ENCODE measurements around the gene CSNK1G1. TPM values are rescaled to one million over a fixed set of nuclear protein-coding genes. Genes with fewer than 3 reads are reported as not detected.

CSNK1G1 gene
- total RNA-seq, 8 experiments from 2014 or later = 12.3 to 30.8 (median 25.4) TPM

Other genes starting within 250 kb of the CSNK1G1 start
- gene SNX22, start 204.4 kb downstream of the CSNK1G1 start, total RNA-seq = 1 to 10 TPM; 1.7 to 6.0 (median 3.4) TPM
- 1,000 to 10,000 TPM in 1 of 8 experiments, 100 to 1,000 TPM in 7; 281 to 1,089 (median 441) TPM for gene PPIB, start 193.2 kb downstream of the CSNK1G1 start, total RNA-seq
- gene PCLAF, start 25.3 kb upstream of the CSNK1G1 start, total RNA-seq = 10 to 100 TPM in 3 of 8 experiments, 1 to 10 TPM in 4, not detected in 1; 2.4 to 81.1 (median 4.9) TPM
- gene TRIP4, start 31.7 kb upstream of the CSNK1G1 start, total RNA-seq = 10 to 100 TPM in 6 of 8 experiments, 1 to 10 TPM in 2; 9.6 to 21.9 (median 13.4) TPM
- gene ZNF609, start 104.4 kb upstream of the CSNK1G1 start, total RNA-seq = 10 to 100 TPM; 11.7 to 86.7 (median 27.7) TPM